Measurements from ENCODE around the gene DCAF5.

DNA sequence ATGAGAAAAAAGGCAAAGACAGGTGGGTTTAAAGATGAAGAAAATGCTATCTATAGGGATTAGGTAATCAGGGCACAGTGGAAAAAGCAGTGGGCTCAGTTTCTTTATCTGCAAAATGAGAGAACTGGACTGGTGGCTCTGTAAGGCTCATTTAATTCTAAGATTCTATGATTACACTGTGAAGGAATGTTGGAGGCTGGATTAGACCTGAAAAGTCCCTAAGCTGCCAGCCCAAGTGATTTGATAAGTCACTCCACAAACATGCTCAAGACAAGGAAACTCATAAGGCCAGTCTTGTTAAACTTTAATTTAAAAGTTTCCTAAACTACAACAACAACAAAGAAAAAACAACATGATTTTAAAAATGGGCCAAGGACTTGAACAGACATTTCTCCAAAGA, 75.1 kb downstream of the DCAF5 start:
- TF ChIP-seq, protein P1, sequence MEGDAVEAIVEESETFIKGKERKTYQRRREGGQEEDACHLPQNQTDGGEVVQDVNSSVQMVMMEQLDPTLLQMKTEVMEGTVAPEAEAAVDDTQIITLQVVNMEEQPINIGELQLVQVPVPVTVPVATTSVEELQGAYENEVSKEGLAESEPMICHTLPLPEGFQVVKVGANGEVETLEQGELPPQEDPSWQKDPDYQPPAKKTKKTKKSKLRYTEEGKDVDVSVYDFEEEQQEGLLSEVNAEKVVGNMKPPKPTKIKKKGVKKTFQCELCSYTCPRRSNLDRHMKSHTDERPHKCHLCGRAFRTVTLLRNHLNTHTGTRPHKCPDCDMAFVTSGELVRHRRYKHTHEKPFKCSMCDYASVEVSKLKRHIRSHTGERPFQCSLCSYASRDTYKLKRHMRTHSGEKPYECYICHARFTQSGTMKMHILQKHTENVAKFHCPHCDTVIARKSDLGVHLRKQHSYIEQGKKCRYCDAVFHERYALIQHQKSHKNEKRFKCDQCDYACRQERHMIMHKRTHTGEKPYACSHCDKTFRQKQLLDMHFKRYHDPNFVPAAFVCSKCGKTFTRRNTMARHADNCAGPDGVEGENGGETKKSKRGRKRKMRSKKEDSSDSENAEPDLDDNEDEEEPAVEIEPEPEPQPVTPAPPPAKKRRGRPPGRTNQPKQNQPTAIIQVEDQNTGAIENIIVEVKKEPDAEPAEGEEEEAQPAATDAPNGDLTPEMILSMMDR (IDR thresholded peaks at IDR 0.05; ENCODE audit: low read depth, low read length): no peak
- no peak for TF ChIP-seq EZH2phosphoT487 (IDR thresholded peaks at IDR 0.05; ENCODE audit: low read depth)
